ENCODE measurements around the gene MACROH2A2.

DNA sequence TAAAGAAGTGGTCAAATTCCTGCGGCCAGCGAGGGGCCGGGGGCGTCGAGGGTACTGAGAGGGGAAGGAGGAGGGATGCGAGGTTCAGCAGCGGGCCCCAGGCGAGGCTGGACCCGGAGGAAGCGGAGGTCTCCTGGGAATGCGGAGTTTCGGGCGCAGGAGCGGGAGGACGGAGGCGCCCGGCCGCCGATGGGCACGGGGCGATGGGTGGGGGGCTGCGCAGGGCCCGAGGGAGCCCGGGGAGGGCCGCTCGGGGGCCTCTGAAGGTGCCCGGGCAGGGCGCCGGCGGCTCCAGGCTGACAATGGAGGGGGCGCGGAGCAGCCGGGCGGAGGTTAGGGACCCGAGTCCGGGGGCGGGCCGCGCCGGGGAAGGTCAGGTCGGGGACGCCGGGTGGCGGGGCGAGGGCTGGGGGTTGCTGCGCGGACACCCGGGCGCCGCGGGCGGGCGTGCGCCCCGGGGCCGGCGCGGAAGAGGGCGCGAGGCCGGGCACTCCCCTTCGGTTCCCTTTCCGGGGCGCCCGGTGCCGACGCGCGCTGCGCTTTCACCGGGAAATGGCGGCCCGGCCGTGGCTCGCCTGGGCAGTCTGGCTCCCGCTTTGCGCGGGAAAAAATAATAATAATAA is 683 bp downstream of the MACROH2A2 start:
- TF ChIP-seq POLR2AphosphoS5 (IDR thresholded peaks at IDR 0.05; ENCODE audit: low read depth, low read length) = no peak
- TF ChIP-seq, protein P1, sequence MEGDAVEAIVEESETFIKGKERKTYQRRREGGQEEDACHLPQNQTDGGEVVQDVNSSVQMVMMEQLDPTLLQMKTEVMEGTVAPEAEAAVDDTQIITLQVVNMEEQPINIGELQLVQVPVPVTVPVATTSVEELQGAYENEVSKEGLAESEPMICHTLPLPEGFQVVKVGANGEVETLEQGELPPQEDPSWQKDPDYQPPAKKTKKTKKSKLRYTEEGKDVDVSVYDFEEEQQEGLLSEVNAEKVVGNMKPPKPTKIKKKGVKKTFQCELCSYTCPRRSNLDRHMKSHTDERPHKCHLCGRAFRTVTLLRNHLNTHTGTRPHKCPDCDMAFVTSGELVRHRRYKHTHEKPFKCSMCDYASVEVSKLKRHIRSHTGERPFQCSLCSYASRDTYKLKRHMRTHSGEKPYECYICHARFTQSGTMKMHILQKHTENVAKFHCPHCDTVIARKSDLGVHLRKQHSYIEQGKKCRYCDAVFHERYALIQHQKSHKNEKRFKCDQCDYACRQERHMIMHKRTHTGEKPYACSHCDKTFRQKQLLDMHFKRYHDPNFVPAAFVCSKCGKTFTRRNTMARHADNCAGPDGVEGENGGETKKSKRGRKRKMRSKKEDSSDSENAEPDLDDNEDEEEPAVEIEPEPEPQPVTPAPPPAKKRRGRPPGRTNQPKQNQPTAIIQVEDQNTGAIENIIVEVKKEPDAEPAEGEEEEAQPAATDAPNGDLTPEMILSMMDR (IDR thresholded peaks at IDR 0.05) = no peak
- TF ChIP-seq, protein P2, sequence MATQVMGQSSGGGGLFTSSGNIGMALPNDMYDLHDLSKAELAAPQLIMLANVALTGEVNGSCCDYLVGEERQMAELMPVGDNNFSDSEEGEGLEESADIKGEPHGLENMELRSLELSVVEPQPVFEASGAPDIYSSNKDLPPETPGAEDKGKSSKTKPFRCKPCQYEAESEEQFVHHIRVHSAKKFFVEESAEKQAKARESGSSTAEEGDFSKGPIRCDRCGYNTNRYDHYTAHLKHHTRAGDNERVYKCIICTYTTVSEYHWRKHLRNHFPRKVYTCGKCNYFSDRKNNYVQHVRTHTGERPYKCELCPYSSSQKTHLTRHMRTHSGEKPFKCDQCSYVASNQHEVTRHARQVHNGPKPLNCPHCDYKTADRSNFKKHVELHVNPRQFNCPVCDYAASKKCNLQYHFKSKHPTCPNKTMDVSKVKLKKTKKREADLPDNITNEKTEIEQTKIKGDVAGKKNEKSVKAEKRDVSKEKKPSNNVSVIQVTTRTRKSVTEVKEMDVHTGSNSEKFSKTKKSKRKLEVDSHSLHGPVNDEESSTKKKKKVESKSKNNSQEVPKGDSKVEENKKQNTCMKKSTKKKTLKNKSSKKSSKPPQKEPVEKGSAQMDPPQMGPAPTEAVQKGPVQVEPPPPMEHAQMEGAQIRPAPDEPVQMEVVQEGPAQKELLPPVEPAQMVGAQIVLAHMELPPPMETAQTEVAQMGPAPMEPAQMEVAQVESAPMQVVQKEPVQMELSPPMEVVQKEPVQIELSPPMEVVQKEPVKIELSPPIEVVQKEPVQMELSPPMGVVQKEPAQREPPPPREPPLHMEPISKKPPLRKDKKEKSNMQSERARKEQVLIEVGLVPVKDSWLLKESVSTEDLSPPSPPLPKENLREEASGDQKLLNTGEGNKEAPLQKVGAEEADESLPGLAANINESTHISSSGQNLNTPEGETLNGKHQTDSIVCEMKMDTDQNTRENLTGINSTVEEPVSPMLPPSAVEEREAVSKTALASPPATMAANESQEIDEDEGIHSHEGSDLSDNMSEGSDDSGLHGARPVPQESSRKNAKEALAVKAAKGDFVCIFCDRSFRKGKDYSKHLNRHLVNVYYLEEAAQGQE (IDR thresholded peaks at IDR 0.05; ENCODE audit: insufficient read depth in 1 of 2, low read depth in 2 of 2, low read length in 1 of 2) = no peak
